Activated CD4-positive, alpha-beta memory T cell treated with anti-CD3 and anti-CD28 coated beads, Interleukin-2, amount 10 ng/mL, durations not matched to agents 7 days and 5 days (primary cell): Measurements from ENCODE around the gene POR. TPM values are rescaled to one million over a fixed set of nuclear protein-coding genes. Genes with fewer than 3 reads are reported as not detected.
"Not testable (repeated sequence)": the region's sequence is repeated elsewhere in the genome, so short reads cannot be mapped to it uniquely, and the experiment has no call there.

Experiments
- CTCF ChIA-PET: fragments of 350-600 bp; sonication (Branson Sonifier 250); formaldehyde crosslinking; loops from one replicate; lab custom pipeline; 2021; ENCODE audit warnings: antibody characterized with exemption, inconsistent platforms; lab: Charles Lee
- POLR2A ChIA-PET: fragments of 350-600 bp; sonication (Branson Sonifier 250); formaldehyde crosslinking; loops from one replicate; lab custom pipeline; 2021; ENCODE audit warnings: antibody characterized with exemption; lab: Charles Lee
- DNase-seq: peaks from one replicate; pipeline ENCODE4 v3.0.0-alpha.2; 2020
- H3K27ac Mint-ChIP-seq: one replicate; pipeline ENCODE4 v1.8.0; 2021; ENCODE audit warnings: mild to moderate bottlenecking, mixed read lengths
- H3K27me3 Mint-ChIP-seq: one replicate; pipeline ENCODE4 v1.8.0; 2021; ENCODE audit warnings: mixed read lengths
- H3K36me3 Mint-ChIP-seq: one replicate; pipeline ENCODE4 v1.8.0; 2021; ENCODE audit warnings: low read depth, mixed read lengths
- H3K4me1 Mint-ChIP-seq: one replicate; pipeline ENCODE4 v1.8.0; 2021; ENCODE audit warnings: mixed read lengths
- H3K4me3 Mint-ChIP-seq: one replicate; pipeline ENCODE4 v1.8.0; 2021; ENCODE audit warnings: mild to moderate bottlenecking, mixed read lengths
- H3K9me3 Mint-ChIP-seq: one replicate; pipeline ENCODE4 v1.8.0; 2021; ENCODE audit warnings: mixed read lengths
- total RNA-seq, 2 experiments: library from RNA; stranded (reverse); gene quantifications; one replicate each; pipeline ENCODE4 v1.2.3, GENCODE V29; 2021

POR gene
- total RNA-seq, 2 experiments from 2014 or later: 34.0 to 45.3 TPM

GRCh38 chr7:75876126-75876881 is 38.7 kb upstream of the POR start:
- no peak overlapping the region for H3K4me3 Mint-ChIP-seq
- no peaks in the 10 kb centered on the region for H3K9me3 Mint-ChIP-seq
- CTCF ChIA-PET: no interaction called here
- H3K27ac Mint-ChIP-seq: no peak overlapping the region
- DNase-seq: no peak
- POLR2A ChIA-PET: no interaction called here
- H3K27me3 Mint-ChIP-seq: no peaks in the 10 kb centered on the region
- peaks cover 18% of the 10 kb centered on the region for H3K36me3 Mint-ChIP-seq
- peaks cover 22% of the 10 kb centered on the region for H3K4me1 Mint-ChIP-seq

DNA sequence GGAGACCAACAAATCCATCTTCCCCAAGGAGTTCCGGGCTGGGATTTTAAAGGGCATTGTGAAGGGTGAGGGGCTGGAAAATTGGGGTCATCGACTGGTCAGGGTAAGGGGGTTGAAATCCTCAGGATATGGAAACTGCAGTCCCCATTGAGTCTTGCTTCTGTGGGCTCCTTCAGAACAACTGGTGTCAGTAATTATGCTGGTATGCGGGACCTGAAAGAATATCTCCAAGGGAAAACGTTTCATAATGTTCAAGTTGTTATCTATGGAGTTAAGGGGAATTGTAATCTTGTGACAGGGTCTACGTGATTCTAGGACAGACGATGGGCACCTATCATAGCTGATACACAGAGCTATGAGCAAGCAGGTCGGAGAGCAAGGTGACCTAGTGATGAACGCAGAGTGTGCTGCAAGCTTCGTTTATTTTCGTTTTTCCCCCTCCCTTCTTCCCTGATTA is 36.6 kb upstream of the POR start:
- Mint-ChIP-seq H3K27ac (peak overlapping the region; percentile 85), H3K27me3 (no peaks in the 10 kb centered on the region), H3K9me3 (no peaks in the 10 kb centered on the region), H3K4me3 (peak overlapping the region; percentile 89), H3K36me3 (peaks cover 36% of the 10 kb centered on the region), H3K4me1 (peaks cover 35% of the 10 kb centered on the region)
- POLR2A ChIA-PET: interaction anchor here (0.8 to 1.7 kb wide), 6 partner anchors 12 to 170 kb away, joined by 3 to 9 read pairs (median 6); partner anchors contain the start of gene MDH2
- DNase-seq: no peak
- CTCF ChIA-PET: interaction anchor here (0.9 to 1.9 kb wide), 3 partner anchors 10 to 142 kb away, joined by 3 to 10 read pairs (median 4); no protein-coding TSS in a partner anchor

DNA sequence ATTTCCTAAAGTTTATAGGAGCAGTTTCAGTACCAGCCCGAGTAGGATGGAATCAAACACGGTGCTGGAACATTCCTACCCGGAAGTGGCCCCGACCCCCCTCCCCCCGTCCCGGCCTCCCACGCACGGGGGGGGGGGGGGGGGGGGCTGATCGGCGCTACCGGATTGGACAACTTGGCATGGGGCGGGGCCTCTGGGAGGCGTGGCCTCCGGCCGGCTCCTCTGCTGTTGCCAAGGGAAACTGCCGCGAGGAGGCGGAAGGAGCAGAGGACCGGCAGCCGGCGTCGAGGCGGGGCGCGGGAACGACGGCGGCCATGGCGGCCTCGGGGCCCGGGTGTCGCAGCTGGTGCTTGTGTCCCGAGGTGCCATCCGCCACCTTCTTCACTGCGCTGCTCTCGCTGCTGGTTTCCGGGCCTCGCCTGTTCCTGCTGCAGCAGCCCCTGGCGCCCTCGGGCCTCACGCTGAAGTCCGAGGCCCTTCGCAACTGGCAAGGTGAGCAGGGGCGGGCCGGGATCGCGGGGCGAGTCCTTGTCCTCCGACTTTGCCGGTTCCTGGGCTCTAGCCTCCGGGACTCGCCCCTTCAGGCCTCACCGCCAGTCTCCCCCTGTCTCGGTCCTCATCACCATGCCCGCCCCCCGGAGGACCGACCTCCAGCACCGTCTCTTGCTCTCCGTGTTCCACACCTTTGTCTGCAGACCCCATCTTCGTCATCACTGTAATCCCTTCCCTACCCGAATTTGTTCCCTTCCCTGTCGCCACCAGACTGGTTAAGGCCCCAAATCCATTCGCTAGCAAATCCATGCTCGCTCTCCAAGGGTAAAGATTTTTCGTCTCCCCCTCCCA is 36.0 kb upstream of the POR start, which contains the start of gene RHBDD2:
Gene RHBDD2, plus strand, starts transcription at position 266 of the 843 bp plus-strand sequence. Its CDS starts 49 bp downstream, at position 315.
- Mint-ChIP-seq H3K36me3 (peaks cover 40% of the 10 kb centered on the region), H3K4me1 (peaks cover 35% of the 10 kb centered on the region), H3K4me3 (peak within 1 kb of the TSS; percentile 89), H3K27me3 (no peaks in the 10 kb centered on the region), H3K9me3 (no peaks in the 10 kb centered on the region), H3K27ac (peak within 1 kb of the TSS; percentile 85)
- ChIA-PET CTCF (interaction anchor here (0.9 to 1.9 kb wide), 3 partner anchors 11 to 141 kb away, joined by 3 to 10 read pairs (median 4); no protein-coding TSS in a partner anchor), POLR2A (interaction anchor here (0.7 to 1.7 kb wide), 8 partner anchors 10 to 480 kb away, joined by 3 to 9 read pairs (median 6); partner anchors contain the start of genes MDH2 and YWHAG)
- DNase-seq: peak; percentile 97

DNA sequence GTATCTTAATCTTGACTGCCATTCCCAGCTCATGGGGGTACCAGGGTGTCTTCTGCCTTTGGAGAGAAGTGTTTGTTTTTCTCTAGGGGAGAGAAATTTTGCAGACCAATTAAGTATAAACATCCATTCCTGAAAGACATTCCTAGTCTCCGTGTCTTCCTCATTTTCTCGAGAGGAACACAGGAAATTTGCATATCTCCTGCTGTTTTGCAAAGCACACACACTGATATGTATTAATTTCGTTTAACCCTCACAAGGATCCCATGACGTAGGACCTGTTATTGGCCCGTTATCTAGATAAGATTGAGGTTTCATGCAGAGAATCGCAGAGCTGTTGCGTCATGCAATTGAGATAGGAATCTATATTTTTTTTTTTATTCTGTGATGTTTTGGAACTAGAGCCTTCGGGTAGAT is 35.2 kb upstream of the POR start:
- Mint-ChIP-seq H3K4me1 (peaks cover 35% of the 10 kb centered on the region), H3K36me3 (peaks cover 47% of the 10 kb centered on the region), H3K27ac (peak overlapping the region; percentile 85), H3K4me3 (peak overlapping the region; percentile 89), H3K9me3 (no peaks in the 10 kb centered on the region), H3K27me3 (no peaks in the 10 kb centered on the region)
- peak; percentile 34 for DNase-seq
- ChIA-PET POLR2A (interaction anchor here (0.7 to 1.7 kb wide), 5 partner anchors 11 to 490 kb away, joined by 3 to 7 read pairs (median 3); partner anchors contain the start of genes MDH2 and YWHAG), CTCF (interaction anchor here (1.0 to 1.1 kb wide), 2 partner anchors 13 to 140 kb away, joined by 3 to 4 read pairs; no protein-coding TSS in a partner anchor)

- no peaks in the 10 kb centered on the region for H3K27me3 Mint-ChIP-seq
- H3K36me3 Mint-ChIP-seq: peaks cover 47% of the 10 kb centered on the region
- DNase-seq: no peak
- CTCF ChIA-PET: interaction anchor here (1.0 to 1.1 kb wide), 2 partner anchors 13 to 140 kb away, joined by 3 to 4 read pairs; no protein-coding TSS in a partner anchor
- peaks cover 35% of the 10 kb centered on the region for H3K4me1 Mint-ChIP-seq
- POLR2A ChIA-PET: interaction anchor here (0.7 to 1.6 kb wide), 4 partner anchors 12 to 490 kb away, joined by 3 to 6 read pairs (median 3); partner anchors contain the start of gene YWHAG
- peak overlapping the region; percentile 85 for H3K27ac Mint-ChIP-seq
- peak overlapping the region; percentile 89 for H3K4me3 Mint-ChIP-seq
- no peaks in the 10 kb centered on the region for H3K9me3 Mint-ChIP-seq
These were observed 34.7 kb upstream of the POR start for GRCh38 chr7:75880242-75880641.

DNA sequence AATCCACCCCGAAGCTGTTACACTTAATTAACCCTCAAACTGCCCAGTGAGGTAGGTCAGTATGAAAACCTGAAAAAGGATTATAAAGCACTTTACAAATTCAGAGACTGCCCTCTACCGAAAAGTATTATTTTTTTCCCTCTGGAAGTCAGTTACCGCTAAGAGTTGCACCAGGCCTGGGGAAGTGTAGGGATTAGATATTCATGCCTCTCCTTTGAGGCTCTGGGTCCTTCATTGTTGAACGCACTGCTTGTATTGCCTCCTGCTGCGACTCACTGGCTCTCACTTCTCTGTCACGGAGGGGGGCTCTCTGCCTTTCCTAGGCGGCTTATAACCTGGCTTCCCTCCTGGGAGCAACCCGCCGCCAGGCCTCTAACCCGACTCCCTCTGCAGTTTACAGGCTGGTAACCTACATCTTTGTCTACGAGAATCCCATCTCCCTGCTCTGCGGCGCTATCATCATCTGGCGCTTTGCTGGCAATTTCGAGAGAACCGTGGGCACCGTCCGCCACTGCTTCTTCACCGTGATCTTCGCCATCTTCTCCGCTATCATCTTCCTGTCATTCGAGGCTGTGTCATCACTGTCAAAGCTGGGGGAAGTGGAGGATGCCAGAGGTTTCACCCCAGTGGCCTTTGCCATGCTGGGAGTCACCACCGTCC is 33.4 kb upstream of the POR start:
- Mint-ChIP-seq H3K4me1 (peaks cover 35% of the 10 kb centered on the region), H3K27me3 (no peaks in the 10 kb centered on the region), H3K9me3 (no peaks in the 10 kb centered on the region), H3K27ac (no peak overlapping the region), H3K4me3 (no peak overlapping the region), H3K36me3 (peaks cover 56% of the 10 kb centered on the region)
- ChIA-PET CTCF (no interaction called here), POLR2A (no interaction called here)
- DNase-seq: no peak

DNA sequence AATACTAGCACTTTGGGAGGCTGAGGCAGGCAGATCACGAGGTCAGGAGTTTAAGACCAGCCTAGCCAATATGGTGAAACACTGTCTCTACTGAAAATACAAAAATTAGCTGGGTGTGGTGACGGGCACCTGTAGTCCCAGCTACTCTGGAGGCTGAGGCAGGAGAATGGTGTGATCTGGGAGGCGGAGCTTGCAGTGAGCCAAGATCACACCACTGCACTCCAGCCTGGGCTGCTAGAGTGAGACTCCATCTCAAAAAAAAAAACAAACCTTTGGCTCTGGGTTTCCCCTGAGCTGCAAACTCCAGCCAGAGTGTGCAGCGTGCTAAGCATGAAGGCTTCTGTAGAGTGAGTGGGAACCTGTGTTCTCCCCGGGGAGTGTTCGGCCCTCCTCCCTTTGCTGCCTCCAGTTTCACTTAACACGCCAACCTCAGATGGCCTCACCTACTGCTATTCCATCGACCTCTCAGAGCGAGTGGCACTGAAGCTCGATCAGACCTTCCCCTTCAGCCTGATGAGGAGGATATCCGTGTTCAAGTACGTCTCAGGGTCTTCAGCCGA is 31.6 kb upstream of the POR start:
- peaks cover 65% of the 10 kb centered on the region for H3K36me3 Mint-ChIP-seq
- CTCF ChIA-PET, POLR2A ChIA-PET, H3K9me3 Mint-ChIP-seq, DNase-seq, H3K27me3 Mint-ChIP-seq, H3K4me3 Mint-ChIP-seq: not testable (repeated sequence)
- peaks cover 29% of the 10 kb centered on the region for H3K4me1 Mint-ChIP-seq
- H3K27ac Mint-ChIP-seq: peak overlapping the region; percentile 21

- ChIA-PET POLR2A (no interaction called here), CTCF (no interaction called here)
- Mint-ChIP-seq H3K4me3 (no peak overlapping the region), H3K9me3 (no peaks in the 10 kb centered on the region), H3K27ac (no peak overlapping the region), H3K4me1 (peaks cover 29% of the 10 kb centered on the region), H3K36me3 (peaks cover 67% of the 10 kb centered on the region), H3K27me3 (no peaks in the 10 kb centered on the region)
- no peak for DNase-seq
These were observed 30.5 kb upstream of the POR start for GRCh38 chr7:75884476-75884875.

DNA sequence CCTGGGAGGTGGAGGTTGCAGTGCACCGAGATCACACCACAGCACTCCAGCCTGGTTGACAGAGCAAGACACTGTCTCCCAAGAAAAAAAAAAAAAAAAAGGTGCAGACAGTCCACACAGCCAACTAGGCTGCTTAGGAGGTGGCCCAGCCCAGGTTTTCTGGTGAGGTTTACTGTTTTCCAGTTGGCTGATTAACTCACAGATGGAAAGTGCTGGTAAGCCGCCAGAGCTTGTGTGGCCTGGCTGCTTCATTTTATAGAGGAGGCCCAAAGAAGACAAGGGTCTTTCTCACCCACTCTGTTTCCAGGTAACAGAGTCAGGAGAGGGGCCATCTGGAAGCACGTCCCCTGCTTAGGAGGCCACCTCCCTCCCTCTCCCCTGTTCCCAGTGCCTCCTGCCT is 29.9 kb upstream of the POR start:
- H3K4me3 Mint-ChIP-seq: no peak overlapping the region
- ChIA-PET CTCF (no interaction called here), POLR2A (interaction anchor here (0.7 to 0.8 kb wide), 2 partner anchors 29 to 31 kb away, joined by 3 to 4 read pairs; no protein-coding TSS in a partner anchor)
- H3K27me3 Mint-ChIP-seq: no peaks in the 10 kb centered on the region
- H3K4me1 Mint-ChIP-seq: peaks cover 24% of the 10 kb centered on the region
- H3K27ac Mint-ChIP-seq: no peak overlapping the region
- no peaks in the 10 kb centered on the region for H3K9me3 Mint-ChIP-seq
- no peak for DNase-seq
- H3K36me3 Mint-ChIP-seq: peaks cover 62% of the 10 kb centered on the region

GRCh38 chr7:75887669-75888369 is 27.1 kb upstream of the POR start:
- CTCF ChIA-PET: no interaction called here
- no peak overlapping the region for H3K27ac Mint-ChIP-seq

DNA sequence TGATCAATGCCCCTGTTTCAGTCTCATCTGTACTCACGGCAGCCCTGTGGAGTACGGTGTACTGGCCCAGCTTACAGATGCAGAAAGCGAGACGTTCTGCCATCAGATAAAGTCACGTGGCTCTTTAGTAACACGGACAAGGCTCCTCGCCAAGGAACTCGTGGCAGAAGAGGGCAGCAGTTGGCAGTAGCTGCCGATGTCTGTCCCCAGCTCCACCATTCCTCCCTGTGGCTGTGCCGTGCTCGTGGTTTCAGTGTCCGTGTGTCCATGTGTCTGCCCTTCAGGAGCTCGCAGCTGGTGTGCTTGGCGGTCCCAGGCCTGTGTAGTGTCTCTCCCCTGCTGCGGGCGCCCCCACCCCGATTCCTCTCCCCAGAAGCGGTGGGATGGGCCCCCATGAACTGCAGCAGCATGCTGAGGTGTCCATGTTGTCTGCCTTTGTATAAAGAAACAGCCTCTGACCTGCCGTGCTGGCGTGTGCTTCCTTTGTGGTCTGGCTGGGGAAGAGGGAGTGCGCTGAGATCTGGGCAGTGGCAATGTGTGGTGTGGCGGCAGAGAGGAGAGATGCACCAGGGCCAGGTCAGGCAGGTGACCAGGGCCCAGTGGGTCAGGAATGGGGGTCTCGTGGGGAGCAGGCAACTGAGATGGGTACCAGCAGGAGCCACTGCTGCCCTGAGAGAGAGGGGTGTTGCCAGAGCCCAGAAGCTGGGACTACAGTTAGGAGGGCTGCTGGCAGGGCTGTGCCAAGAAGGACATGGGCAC is 26.3 kb upstream of the POR start:
- H3K27ac Mint-ChIP-seq: no peak overlapping the region
- peaks cover 32% of the 10 kb centered on the region for H3K36me3 Mint-ChIP-seq
- H3K27me3 Mint-ChIP-seq: no peaks in the 10 kb centered on the region
- ChIA-PET CTCF (no interaction called here), POLR2A (no interaction called here)
- H3K4me3 Mint-ChIP-seq: no peak overlapping the region
- peaks cover 3% of the 10 kb centered on the region for H3K4me1 Mint-ChIP-seq
- H3K9me3 Mint-ChIP-seq: no peaks in the 10 kb centered on the region
- no peak for DNase-seq

More at GRCh38 chr7:75887669-75888369, 27.1 kb upstream of the POR start:
- peaks cover 40% of the 10 kb centered on the region for H3K36me3 Mint-ChIP-seq
- POLR2A ChIA-PET: no interaction called here
- no peaks in the 10 kb centered on the region for H3K9me3 Mint-ChIP-seq
- no peaks in the 10 kb centered on the region for H3K27me3 Mint-ChIP-seq
- DNase-seq: no peak
- H3K4me1 Mint-ChIP-seq: peaks cover 6% of the 10 kb centered on the region
- H3K4me3 Mint-ChIP-seq: no peak overlapping the region
